Endothelial cell (in vitro differentiated cells): ENCODE measurements around the gene HOXA3. TPM values are rescaled to one million over a fixed set of nuclear protein-coding genes. Genes with fewer than 3 reads are reported as not detected.

ENCODE experiments used
- DNase-seq: peaks from one replicate; pipeline ENCODE4 v3.0.0; 2021; ENCODE audit warnings: low spot score
- H3K27ac Mint-ChIP-seq: one replicate; pipeline ENCODE4 v1.8.0; 2021; ENCODE audit warnings: mixed read lengths, inconsistent platforms; ENCODE audit not compliant: unreplicated experiment
- H3K27me3 Mint-ChIP-seq: one replicate; pipeline ENCODE4 v1.8.0; 2021; ENCODE audit warnings: mild to moderate bottlenecking, moderate library complexity, mixed read lengths, inconsistent platforms; ENCODE audit not compliant: unreplicated experiment
- H3K36me3 Mint-ChIP-seq: one replicate; pipeline ENCODE4 v1.8.0; 2021; ENCODE audit warnings: mild to moderate bottlenecking, low read depth, mixed read lengths, inconsistent platforms; ENCODE audit not compliant: unreplicated experiment
- H3K4me1 Mint-ChIP-seq: one replicate; pipeline ENCODE4 v1.8.0; 2021; ENCODE audit warnings: mild to moderate bottlenecking, mixed read lengths, inconsistent platforms; ENCODE audit not compliant: unreplicated experiment
- H3K4me3 Mint-ChIP-seq: one replicate; pipeline ENCODE4 v1.8.0; 2021; ENCODE audit warnings: mild to moderate bottlenecking, mixed read lengths, inconsistent platforms; ENCODE audit not compliant: unreplicated experiment
- H3K9me3 Mint-ChIP-seq: one replicate; pipeline ENCODE4 v1.8.0; 2021; ENCODE audit warnings: mixed read lengths, inconsistent platforms; ENCODE audit not compliant: unreplicated experiment
- total RNA-seq: library from RNA; stranded (reverse); fragmentation: NEBNext Ultra II Directional; extraction: Animal tissue kit (Norgen Biotek cat#: 25700); gene quantifications from one replicate; pipeline ENCODE4 v1.2.1, GENCODE V29; 2021; ENCODE audit not compliant: unreplicated experiment
- TF ChIP-seq, protein P1 (sequence below): fragments of 200-600 bp; sonication (generic); IDR thresholded peaks from one replicate; pipeline ENCODE4 v1.5.0; 2021; ENCODE audit warnings: antibody characterized with exemption; ENCODE audit not compliant: unreplicated experiment

HOXA3 gene
- total RNA-seq, 1 donor from 2014 or later, result 0.13 TPM

DNA sequence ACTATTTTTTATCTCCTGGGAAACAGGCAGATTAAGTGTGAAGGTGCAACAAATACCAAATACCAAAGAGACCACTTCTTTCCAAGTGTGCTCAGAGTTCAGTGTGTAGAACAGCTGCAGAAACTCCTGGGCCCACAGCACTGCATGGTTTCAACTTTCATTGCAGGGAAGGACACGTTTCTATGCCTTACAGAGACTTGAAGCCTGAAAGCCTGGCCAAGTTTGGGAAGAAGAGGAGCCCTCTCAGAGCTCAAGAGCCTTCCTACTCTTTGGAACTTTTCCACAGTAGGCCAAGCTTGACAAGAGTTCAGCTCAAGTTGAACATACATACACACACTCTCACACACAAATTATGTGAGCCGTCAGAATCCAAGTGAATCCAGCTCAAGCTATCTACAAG is 24.3 kb downstream of the HOXA3 start:
- Mint-ChIP-seq H3K9me3 (no peaks in the 10 kb centered on the region), H3K27me3 (peaks cover 40% of the 10 kb centered on the region)
- TF ChIP-seq, protein P1, sequence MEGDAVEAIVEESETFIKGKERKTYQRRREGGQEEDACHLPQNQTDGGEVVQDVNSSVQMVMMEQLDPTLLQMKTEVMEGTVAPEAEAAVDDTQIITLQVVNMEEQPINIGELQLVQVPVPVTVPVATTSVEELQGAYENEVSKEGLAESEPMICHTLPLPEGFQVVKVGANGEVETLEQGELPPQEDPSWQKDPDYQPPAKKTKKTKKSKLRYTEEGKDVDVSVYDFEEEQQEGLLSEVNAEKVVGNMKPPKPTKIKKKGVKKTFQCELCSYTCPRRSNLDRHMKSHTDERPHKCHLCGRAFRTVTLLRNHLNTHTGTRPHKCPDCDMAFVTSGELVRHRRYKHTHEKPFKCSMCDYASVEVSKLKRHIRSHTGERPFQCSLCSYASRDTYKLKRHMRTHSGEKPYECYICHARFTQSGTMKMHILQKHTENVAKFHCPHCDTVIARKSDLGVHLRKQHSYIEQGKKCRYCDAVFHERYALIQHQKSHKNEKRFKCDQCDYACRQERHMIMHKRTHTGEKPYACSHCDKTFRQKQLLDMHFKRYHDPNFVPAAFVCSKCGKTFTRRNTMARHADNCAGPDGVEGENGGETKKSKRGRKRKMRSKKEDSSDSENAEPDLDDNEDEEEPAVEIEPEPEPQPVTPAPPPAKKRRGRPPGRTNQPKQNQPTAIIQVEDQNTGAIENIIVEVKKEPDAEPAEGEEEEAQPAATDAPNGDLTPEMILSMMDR, result no peak

DNA sequence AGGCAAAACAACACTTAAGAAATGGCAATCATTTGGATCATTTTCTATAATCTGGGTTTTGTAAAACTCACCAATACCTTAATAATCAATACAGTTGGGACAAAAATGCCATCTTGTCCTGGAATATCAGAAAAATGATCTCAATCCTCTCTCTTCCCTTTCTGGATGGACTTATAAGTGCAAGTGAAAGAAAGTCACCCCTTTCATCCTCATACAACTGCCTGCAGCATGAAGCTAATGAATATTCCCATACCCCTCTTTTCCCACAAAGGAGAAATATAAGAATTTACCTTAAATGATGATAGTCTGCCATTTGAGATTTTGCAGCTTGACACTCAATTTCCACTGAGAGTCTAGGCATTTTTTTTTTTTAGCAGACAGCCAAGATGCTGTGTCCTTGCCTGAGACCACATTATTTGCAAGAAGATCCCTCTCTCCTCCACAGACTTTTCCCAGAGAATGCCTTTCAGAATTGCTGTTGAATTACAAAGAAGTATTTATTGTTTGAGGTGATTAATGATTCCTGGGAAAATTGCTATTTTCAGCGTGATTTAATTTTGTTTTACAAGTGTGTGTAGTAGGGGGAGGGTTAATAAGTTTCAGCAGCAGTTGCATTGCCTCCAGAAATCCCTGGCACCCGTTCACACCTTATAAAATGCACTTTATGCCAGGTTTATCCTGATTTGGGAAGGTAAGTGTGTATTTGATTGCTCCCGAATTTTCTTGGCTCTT is 25.6 kb downstream of the HOXA3 start:
- Mint-ChIP-seq H3K4me1 (peaks cover 34% of the 10 kb centered on the region), H3K27me3 (peaks cover 36% of the 10 kb centered on the region), H3K9me3 (no peaks in the 10 kb centered on the region), H3K36me3 (no peaks in the 10 kb centered on the region), H3K4me3 (no peak overlapping the region), H3K27ac (no peak overlapping the region)
- TF ChIP-seq, protein P1, result no peak
- DNase-seq, result no peak

More for the DNA sequence above, 24.3 kb downstream of the HOXA3 start:
- no peak overlapping the region for H3K27ac Mint-ChIP-seq
- no peak for DNase-seq
- H3K36me3 Mint-ChIP-seq, result no peaks in the 10 kb centered on the region
- H3K4me1 Mint-ChIP-seq, result peaks cover 26% of the 10 kb centered on the region
- no peak overlapping the region for H3K4me3 Mint-ChIP-seq

DNA sequence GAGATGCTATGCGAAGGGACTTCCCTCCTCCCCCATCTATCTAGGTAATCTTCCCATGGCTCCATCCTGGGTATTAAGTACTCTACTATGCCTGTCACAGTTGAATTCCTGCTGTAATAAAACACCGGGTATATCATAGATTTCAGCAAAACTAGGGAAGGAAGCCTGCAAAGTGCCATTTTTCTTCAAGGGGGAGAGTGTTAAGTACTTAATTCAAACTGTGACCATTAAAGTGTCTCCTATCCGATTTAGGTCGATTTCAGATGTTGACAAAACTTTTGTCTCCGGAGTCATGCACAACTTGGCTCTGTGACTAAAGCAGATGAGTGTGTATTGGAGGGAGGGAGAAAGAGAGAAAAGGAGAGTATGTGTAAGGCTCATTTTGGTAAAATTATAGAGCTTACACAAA is 26.4 kb downstream of the HOXA3 start:
- no peaks in the 10 kb centered on the region for H3K36me3 Mint-ChIP-seq
- H3K4me1 Mint-ChIP-seq, result peaks cover 34% of the 10 kb centered on the region
- no peaks in the 10 kb centered on the region for H3K9me3 Mint-ChIP-seq
- peaks cover 34% of the 10 kb centered on the region for H3K27me3 Mint-ChIP-seq
- no peak overlapping the region for H3K4me3 Mint-ChIP-seq
- H3K27ac Mint-ChIP-seq, result no peak overlapping the region
- no peak for DNase-seq
- TF ChIP-seq, protein P1, result no peak

DNA sequence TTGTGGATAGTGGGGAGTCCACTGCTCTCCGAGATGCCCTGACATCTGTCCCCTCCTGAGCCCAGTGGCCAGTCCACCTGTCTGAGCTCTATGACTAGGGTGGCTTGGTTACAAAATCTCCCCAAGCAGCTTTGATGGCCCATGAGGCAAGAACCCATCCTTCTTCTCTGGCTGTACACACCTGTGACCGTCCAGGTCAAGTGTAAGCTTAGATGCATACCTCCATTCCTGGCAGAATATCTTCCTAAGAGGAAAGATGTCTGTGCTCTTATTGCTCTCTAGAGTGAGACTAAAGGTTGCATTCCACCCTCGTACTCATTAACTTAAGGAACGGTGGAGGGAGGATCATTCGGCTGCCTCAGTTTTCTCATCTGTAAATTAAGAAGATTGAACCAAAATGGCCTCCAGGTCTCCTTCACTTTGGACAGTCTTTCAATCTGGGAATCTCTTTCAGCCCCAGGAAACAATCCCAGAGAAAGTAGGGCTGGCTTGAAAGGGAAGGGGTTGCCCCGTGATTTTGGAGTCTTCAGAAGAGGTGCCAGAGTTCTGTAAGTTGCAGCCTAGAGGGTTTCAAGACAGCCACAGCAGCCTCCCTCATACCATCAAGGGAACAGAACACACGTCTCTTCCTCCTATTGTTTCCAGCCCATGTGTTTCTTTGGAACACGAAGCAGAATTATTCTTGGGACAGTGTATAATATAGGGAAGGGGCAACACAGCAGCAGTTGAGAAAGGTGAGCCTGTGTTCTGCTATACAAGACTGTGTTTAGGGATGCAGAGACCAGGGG is 27.3 kb downstream of the HOXA3 start:
- peaks cover 36% of the 10 kb centered on the region for H3K27me3 Mint-ChIP-seq
- peaks cover 34% of the 10 kb centered on the region for H3K4me1 Mint-ChIP-seq
- H3K4me3 Mint-ChIP-seq, result no peak overlapping the region
- H3K36me3 Mint-ChIP-seq, result no peaks in the 10 kb centered on the region
- no peak overlapping the region for H3K27ac Mint-ChIP-seq
- no peaks in the 10 kb centered on the region for H3K9me3 Mint-ChIP-seq
- DNase-seq, result no peak
- TF ChIP-seq, protein P1, result no peak
